Bronchial epithelial cell (primary cell): ENCODE measurements around the gene MAP4K5. TPM values are rescaled to one million over a fixed set of nuclear protein-coding genes. Genes with fewer than 3 reads are reported as not detected.
"Not testable (repeated sequence)": the region's sequence is repeated elsewhere in the genome, so short reads cannot be mapped to it uniquely, and the experiment has no call there.

ENCODE experiments used
- DNase-seq: peaks from one replicate; pipeline ENCODE4 v3.0.0-alpha.2; 2010; ENCODE audit warnings: low read depth
- FAIRE-seq: peaks from 2 replicates; lab custom pipeline; 2011; peaks lifted over from hg19 to GRCh38; lab: Jason Lieb, UNC
- H3K27me3 ChIP-seq: 2 replicates; pipeline ENCODE4 v1.5.1; 2011; ENCODE audit warnings: low read length; ENCODE audit not compliant: control insufficient read depth, insufficient read depth
- H3K36me3 ChIP-seq: 2 replicates; pipeline ENCODE4 v1.5.1; 2011; ENCODE audit warnings: low read length; ENCODE audit not compliant: control insufficient read depth, insufficient read depth
- H3K4me3 ChIP-seq: 2 replicates; pipeline ENCODE4 v1.5.1; 2011; ENCODE audit warnings: mild to moderate bottlenecking, low read depth, low read length, control low read depth
- CTCF ChIP-seq: IDR thresholded peaks from 2 replicates; pipeline ENCODE4 v1.5.1; 2011; ENCODE audit warnings: mild to moderate bottlenecking, moderate library complexity, low read length, control low read depth, inconsistent platforms; ENCODE audit not compliant: insufficient read depth, severe bottlenecking
- total RNA-seq: library from RNA; depleted of rRNA; stranded (reverse); fragments of >200 nt; gene quantifications from 2 replicates; pipeline ENCODE4 v1.2.1, GENCODE V29; 2014

Gene MAP4K5
- total RNA-seq, 1 donor from 2014 or later, result 28.4 TPM

GRCh38 chr14:50545618-50546017 lies 13.2 kb upstream of the MAP4K5 start:
- no peak overlapping the region for H3K4me3 ChIP-seq
- no peaks in the 10 kb centered on the region for H3K27me3 ChIP-seq
- DNase-seq (peak; percentile 58), FAIRE-seq (no peak)
- H3K36me3 ChIP-seq, result no peaks in the 10 kb centered on the region
- no peak for TF ChIP-seq CTCF

GRCh38 chr14:50544911-50545310 lies 12.5 kb upstream of the MAP4K5 start:
- H3K27me3 ChIP-seq, result no peaks in the 10 kb centered on the region
- no peaks in the 10 kb centered on the region for H3K36me3 ChIP-seq
- DNase-seq, result no peak
- FAIRE-seq, result no peak
- no peak overlapping the region for H3K4me3 ChIP-seq
- no peak for TF ChIP-seq CTCF

- DNase-seq (peak; percentile 86), FAIRE-seq (no peak)
- Histone ChIP-seq H3K4me3 (no peak overlapping the region), H3K36me3 (no peaks in the 10 kb centered on the region), H3K27me3 (no peaks in the 10 kb centered on the region)
- peak; percentile 55 for TF ChIP-seq CTCF
These were observed 10.6 kb upstream of the MAP4K5 start for GRCh38 chr14:50542941-50543418.

GRCh38 chr14:50541159-50541567 lies 8.8 kb upstream of the MAP4K5 start:
- Histone ChIP-seq H3K4me3 (no peak overlapping the region), H3K27me3 (no peaks in the 10 kb centered on the region), H3K36me3 (no peaks in the 10 kb centered on the region)
- no peak for TF ChIP-seq CTCF
- no peak for FAIRE-seq
- DNase-seq, result no peak

GRCh38 chr14:50539051-50539450 lies 6.7 kb upstream of the MAP4K5 start:
- FAIRE-seq (no peak), DNase-seq (no peak)
- TF ChIP-seq CTCF, result no peak
- no peaks in the 10 kb centered on the region for H3K36me3 ChIP-seq
- H3K4me3 ChIP-seq, result no peak overlapping the region
- H3K27me3 ChIP-seq, result no peaks in the 10 kb centered on the region

- not testable (repeated sequence) for FAIRE-seq
These were observed 5.7 kb upstream of the MAP4K5 start for GRCh38 chr14:50538034-50538433.

More at GRCh38 chr14:50538034-50538433, 5.7 kb upstream of the MAP4K5 start:
- H3K27me3 ChIP-seq, DNase-seq, H3K36me3 ChIP-seq, H3K4me3 ChIP-seq: not testable (repeated sequence)
